Hepatocyte (in vitro differentiated cells): ENCODE measurements around the gene PHETA1.

Experiments used
- EZH2phosphoT487 ChIP-seq: fragments of 200-600 bp; sonication (generic); IDR thresholded peaks from one replicate; pipeline ENCODE4 v1.6.1; 2018; ENCODE audit warnings: antibody characterized with exemption, mild to moderate bottlenecking, low read depth, moderate library complexity; ENCODE audit not compliant: unreplicated experiment, severe bottlenecking
- TF ChIP-seq, protein P1 (sequence below): fragments of 200-600 bp; sonication (generic); IDR thresholded peaks from 2 replicates; pipeline ENCODE4 v1.5.1; 2016; ENCODE audit warnings: antibody characterized with exemption, mild to moderate bottlenecking; ENCODE audit not compliant: poor library complexity

- TF ChIP-seq, protein P1, sequence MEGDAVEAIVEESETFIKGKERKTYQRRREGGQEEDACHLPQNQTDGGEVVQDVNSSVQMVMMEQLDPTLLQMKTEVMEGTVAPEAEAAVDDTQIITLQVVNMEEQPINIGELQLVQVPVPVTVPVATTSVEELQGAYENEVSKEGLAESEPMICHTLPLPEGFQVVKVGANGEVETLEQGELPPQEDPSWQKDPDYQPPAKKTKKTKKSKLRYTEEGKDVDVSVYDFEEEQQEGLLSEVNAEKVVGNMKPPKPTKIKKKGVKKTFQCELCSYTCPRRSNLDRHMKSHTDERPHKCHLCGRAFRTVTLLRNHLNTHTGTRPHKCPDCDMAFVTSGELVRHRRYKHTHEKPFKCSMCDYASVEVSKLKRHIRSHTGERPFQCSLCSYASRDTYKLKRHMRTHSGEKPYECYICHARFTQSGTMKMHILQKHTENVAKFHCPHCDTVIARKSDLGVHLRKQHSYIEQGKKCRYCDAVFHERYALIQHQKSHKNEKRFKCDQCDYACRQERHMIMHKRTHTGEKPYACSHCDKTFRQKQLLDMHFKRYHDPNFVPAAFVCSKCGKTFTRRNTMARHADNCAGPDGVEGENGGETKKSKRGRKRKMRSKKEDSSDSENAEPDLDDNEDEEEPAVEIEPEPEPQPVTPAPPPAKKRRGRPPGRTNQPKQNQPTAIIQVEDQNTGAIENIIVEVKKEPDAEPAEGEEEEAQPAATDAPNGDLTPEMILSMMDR, result no peak
- TF ChIP-seq EZH2phosphoT487, result no peak
Measured at GRCh38 chr12:111314953-111315539, 53.8 kb downstream of the PHETA1 start.
